Measurements from ENCODE around the gene SUMO4. TPM values are rescaled to one million over a fixed set of nuclear protein-coding genes. Genes with fewer than 3 reads are reported as not detected.

Gene SUMO4
- total RNA-seq, 1 experiment from 2014 or later, result 0.11 TPM

Other genes starting within 250 kb of the SUMO4 start
- gene TAB2, start 82.5 kb upstream of the SUMO4 start, total RNA-seq (2014; rRNA removed; shearing (Covaris generic)), result 29.2 and 31.5 TPM in 2 replicates
- gene ZC3H12D, start 84.8 kb downstream of the SUMO4 start, total RNA-seq (2014; rRNA removed; shearing (Covaris generic)), result 0.17 and 0.30 TPM in 2 replicates
- gene PPIL4, start 145.8 kb downstream of the SUMO4 start, total RNA-seq (2014; rRNA removed; shearing (Covaris generic)), result 53.7 and 58.4 TPM in 2 replicates
- 42.1 and 52.4 TPM in 2 replicates for gene GINM1, start 166.1 kb downstream of the SUMO4 start, total RNA-seq (2014; rRNA removed; shearing (Covaris generic))
- 54.2 and 69.4 TPM in 2 replicates for gene KATNA1, start 248.5 kb downstream of the SUMO4 start, total RNA-seq (2014; rRNA removed; shearing (Covaris generic))

All from Daoy (cell line).